ENCODE data around the gene NXPH4. TPM values are rescaled to one million over a fixed set of nuclear protein-coding genes. Genes with fewer than 3 reads are reported as not detected.
A peak's percentile ranks its signal among the peaks of the same experiment; 100 is the strongest.

Gene NXPH4
- 6.6 TPM for total RNA-seq

DNA sequence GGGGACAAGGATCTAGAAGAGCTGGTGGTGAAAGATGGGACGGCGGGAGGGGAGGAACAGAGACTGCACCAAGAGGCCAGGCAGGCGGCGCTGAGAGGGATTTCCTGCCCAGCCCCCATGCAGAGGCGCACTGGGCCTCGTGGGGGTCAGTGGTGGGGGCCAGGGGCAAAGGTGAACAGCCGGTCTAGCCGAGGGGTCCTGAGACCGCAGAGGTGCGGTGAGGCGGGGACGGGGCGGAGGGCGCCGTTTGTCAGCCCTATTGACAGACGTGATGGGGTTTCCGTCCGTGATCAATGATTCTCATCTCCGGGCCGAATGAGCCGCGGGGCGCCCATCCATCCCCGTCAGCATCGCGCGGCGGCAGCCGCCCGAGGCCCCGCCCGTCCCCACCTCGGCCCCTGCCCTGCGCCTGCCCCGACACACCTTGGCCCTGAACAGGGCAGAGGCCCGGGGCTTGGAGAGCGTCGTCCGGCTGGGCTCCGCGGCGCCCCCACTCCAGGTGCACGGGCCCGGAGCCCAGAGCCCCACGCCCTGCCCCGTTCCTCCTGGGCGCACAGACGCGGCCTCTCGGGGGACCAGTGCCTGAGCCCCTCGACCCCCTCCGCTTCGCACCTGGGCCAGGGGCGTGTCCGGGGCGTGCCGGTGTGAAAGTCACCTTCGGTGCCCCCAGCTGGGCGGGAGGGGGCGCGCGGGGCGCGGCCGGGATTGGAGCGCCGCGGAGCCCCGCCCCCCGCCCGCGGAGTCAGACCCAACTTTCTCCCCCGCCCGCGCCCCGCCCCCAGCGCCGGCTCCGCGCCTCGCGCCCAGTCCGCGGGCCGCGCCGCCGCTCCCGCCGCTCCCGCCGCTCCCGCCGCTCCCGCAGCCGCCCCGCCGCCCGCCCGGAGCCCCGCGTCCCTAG lies at the start of gene NXPH4:
Gene NXPH4, plus strand, starts transcription at position 781 of the 898 bp plus-strand sequence. CDS start 176 bp downstream, outside the sequence.
- DNase-seq = no peak

DNA sequence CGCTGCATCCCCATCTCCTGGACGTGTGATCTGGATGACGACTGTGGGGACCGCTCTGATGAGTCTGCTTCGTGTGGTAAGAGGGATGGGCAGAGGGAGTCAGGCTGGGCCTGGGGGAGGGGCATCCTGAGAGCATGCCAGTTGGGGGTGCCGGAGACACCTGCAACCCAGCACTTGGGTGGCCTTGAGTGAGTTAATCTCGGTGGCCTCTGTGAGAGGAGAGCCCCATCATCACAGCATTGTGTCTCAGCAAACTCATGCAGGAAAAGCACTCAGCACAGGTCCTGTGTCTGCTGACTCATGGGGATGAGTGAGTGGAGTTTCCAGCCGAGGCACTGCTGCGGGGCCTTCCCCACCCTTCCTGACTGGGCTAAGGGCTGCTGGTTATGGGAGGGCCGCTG lies 49.6 kb upstream of the NXPH4 start:
- DNase-seq = no peak

DNA sequence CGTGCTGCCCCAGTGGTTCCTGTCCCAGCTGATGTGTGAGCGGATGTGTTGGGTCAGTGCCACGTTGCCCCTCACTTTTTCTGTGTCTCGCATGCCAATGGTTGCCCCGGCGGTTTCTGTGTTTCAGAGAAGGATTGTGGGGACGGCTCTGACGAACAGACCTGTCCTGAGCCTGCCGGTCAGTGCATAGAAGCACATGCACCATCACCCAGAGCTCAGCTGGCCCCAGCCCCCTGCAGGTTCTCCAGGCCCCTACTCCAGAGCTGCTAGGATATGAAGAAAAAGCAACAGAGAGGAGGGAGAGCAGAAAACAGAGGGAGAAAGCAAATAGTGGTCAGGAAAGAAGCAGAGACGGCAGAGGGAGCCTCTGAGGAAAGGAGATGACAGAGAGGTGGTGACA lies 48.5 kb upstream of the NXPH4 start:
- DNase-seq = no peak

DNA sequence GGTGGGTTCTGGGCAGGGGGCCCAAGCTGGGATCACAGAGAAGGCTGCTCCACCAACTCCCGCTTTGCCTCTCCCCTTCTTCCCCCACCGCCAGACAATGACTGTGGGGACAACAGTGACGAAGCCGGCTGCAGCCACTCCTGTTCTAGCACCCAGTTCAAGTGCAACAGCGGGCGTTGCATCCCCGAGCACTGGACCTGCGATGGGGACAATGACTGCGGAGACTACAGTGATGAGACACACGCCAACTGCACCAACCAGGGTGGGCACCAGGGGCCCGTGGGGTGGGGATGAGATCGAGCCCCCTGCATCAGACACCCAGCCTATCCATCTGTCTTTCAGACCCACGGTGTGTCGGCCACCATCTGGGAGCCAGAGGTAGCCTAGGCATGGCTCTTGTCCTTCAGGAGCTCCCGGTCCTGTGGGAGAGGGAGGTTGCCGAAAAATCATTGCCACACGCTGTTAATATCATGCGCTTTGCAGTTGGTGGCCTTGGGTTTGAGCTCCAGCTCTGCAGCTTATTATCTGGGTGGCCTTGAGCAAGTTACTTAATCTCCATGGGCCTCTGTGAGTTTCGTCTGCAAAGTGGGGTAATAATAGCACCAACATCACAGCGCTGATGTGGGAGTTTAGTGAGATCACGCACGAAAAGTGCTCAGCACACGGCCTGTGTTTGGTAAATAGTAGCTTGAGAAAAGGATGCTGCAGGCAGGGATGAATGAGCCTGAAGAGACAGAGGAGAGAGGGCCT lies 47.4 kb upstream of the NXPH4 start:
- no peak for DNase-seq

DNA sequence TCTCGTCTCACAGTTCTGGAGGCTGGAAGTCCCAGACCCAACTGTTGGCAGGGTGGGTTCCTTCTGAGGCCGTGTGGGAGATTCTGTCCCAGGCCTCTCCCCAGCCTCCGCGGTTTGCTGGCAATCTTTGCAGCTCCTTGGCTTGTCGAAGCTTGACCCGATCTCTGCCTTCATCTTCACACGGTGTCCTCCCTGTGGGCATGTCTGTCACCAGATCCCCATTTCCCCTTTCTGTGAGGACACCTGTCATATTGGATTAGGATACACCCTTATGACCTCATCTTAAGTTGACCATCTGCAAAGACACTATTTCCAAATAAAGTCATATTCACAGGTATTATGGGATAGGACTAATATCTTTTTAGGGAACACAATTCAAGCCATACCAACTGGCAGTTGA lies 46.6 kb upstream of the NXPH4 start:
- DNase-seq = no peak

DNA sequence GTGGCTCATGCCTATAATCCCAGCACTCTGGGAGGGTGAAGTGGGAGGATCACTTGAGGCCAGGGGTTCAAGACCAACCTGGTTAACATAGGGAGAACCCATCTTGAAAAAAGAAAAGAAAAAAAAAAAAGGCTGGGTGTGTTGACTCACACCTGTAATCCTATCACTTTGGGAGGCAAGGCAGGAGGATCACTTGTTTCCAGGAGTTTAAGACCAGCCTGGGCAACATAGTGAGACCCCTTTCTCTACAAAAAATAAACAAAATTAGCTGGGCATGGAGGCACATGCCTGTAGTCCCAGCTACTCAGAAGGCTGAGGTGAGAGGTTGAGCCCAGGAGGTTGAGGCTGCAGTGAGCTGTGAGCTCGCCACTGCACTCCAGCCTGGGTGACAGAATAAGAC lies 46.2 kb upstream of the NXPH4 start:
- no peak for DNase-seq

DNA sequence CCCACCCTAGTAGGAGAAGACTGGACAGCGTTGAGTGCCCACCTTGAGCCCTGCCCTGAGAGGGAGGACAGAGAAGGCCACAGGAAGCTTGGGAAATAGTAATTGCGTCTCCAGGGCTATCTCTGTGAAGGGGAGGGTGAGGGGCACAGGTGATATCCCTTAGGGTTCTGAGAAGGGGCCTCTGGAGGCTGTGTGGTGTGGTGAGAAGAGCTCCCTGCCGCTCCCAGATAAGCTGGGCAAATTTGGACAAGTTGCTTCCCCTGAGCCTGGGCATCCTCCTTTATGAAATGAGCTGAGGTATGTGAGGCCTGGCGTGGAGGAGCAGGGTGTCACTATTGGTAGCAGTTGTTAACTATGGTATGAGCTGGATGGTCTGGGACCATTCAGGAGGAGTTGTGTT lies 45.7 kb upstream of the NXPH4 start:
- no peak for DNase-seq

DNA sequence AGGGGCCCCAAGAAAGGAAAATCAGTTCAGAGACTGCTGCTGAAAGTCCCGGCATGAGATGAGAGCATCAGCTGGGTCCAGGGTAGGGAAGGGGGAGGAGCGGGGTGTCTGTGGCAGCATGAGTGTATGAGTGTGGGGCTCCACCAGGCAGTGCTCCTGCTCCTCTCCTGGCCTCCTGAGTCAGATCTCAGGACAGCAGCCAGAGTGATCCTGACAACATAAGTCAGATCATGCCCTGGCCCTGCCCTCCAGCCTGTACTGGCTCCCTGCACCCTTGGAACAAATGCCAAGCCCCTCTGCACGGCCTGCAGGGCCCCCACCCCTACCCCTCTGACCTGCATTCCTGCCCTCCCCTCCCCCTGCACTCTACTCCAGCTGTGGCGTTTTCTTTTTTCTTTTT lies 44.9 kb upstream of the NXPH4 start:
- DNase-seq = no peak

DNA sequence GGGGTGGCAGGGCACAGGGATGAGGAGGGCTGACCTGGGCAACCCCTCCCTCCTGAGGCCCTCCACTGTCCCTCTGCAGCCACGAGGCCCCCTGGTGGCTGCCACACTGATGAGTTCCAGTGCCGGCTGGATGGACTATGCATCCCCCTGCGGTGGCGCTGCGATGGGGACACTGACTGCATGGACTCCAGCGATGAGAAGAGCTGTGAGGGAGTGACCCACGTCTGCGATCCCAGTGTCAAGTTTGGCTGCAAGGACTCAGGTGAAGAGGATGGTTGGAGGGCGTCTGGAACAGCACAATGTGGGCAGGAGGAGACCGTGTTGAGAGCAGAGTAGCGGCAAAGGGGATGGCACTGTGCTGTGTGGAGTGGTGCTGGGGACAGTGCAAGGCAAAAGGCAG lies 43.5 kb upstream of the NXPH4 start:
- DNase-seq = no peak

DNA sequence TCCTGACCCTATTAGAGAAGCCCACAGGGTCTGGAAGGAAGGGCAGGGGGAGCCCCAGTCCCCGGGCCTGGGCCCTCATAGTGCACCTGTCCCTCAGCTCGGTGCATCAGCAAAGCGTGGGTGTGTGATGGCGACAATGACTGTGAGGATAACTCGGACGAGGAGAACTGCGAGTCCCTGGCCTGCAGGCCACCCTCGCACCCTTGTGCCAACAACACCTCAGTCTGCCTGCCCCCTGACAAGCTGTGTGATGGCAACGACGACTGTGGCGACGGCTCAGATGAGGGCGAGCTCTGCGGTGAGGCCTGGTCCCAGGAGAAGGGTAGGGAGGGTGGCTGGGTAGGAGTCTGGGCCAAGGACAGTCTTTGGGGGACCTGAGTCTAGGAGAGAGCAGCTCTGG lies 42.9 kb upstream of the NXPH4 start:
- DNase-seq = no peak

DNA sequence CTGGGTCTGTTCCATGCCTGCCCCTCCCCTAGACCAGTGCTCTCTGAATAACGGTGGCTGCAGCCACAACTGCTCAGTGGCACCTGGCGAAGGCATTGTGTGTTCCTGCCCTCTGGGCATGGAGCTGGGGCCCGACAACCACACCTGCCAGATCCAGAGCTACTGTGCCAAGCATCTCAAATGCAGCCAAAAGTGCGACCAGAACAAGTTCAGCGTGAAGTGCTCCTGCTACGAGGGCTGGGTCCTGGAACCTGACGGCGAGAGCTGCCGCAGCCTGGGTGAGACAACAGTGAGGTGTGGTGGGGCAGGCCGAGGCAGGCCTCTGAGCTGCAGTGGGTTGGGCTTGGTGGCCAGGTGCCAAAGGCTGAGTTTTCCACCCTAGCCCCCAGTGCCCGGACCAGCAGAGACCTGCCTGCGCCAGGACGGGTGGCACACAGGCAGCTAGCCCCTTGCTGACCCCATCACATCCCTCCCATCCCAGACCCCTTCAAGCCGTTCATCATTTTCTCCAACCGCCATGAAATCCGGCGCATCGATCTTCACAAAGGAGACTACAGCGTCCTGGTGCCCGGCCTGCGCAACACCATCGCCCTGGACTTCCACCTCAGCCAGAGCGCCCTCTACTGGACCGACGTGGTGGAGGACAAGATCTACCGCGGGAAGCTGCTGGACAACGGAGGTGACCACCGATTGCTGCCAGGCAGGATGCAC lies 41.0 kb upstream of the NXPH4 start:
- DNase-seq = no peak

DNA sequence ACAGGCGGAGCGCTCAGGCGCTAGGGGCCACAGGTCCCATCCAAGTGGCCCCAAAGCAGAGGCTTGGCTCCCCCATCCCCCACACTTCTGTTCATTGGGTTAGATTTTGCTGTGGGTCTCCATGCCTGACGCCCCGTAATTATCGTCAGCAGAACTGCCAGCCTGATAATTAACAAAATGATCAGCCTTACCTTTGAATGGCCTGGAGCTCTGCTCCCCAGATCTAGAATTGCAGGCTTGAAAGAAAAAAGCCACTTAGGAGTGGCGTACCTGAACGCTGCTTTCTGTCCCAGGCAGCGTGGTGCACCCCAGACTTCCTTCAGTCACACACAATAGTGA lies 40.5 kb upstream of the NXPH4 start:
- no peak for DNase-seq

DNA sequence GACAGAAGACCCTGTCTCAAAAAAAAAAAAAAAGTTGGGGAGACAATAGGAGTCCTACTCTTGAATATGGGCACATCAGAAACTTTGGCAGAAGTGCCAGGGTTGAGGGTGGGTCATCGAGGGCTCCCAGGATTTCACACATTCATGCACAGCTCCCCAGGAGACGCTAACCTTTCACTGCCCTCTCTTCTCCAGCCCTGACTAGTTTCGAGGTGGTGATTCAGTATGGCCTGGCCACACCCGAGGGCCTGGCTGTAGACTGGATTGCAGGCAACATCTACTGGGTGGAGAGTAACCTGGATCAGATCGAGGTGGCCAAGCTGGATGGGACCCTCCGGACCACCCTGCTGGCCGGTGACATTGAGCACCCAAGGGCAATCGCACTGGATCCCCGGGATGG lies 39.7 kb upstream of the NXPH4 start:
- no peak for DNase-seq

DNA sequence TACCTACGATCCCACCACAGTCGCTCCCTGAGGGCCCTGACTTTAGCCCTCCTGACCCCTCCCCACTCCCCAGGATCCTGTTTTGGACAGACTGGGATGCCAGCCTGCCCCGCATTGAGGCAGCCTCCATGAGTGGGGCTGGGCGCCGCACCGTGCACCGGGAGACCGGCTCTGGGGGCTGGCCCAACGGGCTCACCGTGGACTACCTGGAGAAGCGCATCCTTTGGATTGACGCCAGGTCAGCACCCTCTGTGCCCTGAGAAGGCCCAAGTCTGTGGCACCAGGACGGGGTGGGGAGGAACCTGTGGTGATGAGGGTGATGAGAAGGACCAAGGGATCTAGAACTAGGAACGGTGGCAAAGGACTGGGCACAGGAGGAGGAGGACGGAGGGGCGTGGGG lies 39.2 kb upstream of the NXPH4 start:
- no peak for DNase-seq

DNA sequence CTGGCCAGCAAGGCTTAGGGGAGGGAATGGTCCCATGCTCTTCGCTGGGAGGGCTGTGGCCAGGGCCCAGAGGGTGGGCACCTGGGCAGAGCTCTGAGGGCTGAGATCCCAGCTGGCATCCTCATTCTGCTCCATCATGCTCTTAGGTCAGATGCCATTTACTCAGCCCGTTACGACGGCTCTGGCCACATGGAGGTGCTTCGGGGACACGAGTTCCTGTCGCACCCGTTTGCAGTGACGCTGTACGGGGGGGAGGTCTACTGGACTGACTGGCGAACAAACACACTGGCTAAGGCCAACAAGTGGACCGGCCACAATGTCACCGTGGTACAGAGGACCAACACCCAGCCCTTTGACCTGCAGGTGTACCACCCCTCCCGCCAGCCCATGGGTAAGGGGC lies 38.4 kb upstream of the NXPH4 start:
- DNase-seq = no peak

DNA sequence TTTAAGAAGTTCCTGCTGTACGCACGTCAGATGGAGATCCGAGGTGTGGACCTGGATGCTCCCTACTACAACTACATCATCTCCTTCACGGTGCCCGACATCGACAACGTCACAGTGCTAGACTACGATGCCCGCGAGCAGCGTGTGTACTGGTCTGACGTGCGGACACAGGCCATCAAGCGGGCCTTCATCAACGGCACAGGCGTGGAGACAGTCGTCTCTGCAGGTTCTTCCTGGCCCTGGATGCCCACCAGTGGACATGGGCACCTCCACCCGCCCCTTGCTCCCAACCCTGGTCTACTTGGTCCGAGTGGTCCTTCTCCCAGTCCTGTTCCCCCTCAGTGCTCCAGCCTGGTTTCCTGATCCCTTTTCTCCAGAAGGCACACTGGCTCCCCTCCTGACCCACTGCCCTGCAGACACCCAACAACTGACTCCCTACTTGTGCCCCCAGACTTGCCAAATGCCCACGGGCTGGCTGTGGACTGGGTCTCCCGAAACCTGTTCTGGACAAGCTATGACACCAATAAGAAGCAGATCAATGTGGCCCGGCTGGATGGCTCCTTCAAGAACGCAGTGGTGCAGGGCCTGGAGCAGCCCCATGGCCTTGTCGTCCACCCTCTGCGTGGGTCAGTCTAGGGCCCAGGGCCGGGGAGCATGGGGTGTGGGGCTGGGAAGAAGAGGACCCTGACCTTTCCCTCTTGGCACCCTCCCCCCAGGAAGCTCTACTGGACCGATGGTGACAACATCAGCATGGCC lies 37.1 kb upstream of the NXPH4 start:
- no peak for DNase-seq

DNA sequence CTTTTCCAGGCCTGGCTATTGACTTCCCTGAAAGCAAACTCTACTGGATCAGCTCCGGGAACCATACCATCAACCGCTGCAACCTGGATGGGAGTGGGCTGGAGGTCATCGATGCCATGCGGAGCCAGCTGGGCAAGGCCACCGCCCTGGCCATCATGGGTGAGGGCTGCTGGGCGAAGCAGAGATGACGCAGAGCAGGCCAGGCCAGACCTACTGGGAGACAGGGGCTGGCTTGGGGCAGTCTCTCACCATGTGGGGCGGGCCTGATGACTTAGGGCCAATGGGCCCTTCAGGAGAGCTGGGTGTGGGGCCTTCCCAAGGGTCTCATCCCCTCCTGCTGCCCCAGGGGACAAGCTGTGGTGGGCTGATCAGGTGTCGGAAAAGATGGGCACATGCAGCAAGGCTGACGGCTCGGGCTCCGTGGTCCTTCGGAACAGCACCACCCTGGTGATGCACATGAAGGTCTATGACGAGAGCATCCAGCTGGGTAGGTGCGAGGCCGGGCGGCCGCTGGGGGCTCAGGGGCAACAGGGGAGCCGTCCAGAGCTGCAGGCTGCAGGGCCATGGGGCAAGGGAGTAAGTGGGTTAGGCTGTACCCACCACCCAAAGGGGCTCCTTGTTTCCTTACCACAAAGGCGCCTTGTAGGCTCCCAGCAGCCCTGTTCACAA lies 36.1 kb upstream of the NXPH4 start:
- DNase-seq = no peak

DNA sequence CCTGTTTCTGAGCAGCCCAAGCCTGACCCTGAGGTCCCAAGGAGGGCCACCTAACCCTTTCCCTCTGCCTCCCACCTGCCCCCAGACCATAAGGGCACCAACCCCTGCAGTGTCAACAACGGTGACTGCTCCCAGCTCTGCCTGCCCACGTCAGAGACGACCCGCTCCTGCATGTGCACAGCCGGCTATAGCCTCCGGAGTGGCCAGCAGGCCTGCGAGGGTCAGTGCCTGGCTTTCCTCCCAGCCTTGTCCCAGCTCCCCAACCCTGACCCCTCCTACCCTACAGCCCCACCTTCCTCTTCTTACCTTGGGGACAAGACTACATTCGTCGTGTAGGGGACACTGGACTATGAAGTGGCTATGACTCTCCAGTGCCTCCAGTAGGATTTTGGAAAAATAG lies 35.5 kb upstream of the NXPH4 start:
- no peak for DNase-seq

DNA sequence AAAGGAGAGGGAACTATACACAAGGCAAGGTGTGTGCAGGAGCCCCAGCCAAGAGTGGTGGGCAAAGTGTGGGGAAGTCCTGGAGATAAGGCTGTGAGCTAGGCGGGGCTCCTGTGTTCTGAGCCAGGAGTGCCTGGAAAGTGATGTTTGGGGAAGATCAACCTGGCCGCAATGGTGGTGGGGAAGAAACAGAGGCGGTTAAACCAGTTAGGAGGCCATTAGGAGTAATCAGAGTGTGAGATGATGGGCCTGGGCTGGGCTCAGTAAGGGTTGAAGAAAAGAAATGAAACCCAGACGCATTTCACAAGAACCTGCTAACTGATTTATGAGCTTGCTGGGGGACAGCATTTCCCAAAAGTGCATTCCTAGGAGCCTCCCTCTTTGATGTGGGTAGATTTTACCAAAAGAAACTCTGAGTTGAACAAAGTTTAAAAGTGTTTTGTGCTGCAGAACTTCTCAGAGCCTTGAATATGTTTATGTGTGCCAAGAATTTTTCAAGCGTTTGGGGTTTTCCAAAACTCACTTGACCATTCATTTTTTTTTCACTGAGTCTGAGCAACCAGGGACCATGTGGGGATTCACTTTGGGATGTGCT lies 34.9 kb upstream of the NXPH4 start:
- DNase-seq = no peak

DNA sequence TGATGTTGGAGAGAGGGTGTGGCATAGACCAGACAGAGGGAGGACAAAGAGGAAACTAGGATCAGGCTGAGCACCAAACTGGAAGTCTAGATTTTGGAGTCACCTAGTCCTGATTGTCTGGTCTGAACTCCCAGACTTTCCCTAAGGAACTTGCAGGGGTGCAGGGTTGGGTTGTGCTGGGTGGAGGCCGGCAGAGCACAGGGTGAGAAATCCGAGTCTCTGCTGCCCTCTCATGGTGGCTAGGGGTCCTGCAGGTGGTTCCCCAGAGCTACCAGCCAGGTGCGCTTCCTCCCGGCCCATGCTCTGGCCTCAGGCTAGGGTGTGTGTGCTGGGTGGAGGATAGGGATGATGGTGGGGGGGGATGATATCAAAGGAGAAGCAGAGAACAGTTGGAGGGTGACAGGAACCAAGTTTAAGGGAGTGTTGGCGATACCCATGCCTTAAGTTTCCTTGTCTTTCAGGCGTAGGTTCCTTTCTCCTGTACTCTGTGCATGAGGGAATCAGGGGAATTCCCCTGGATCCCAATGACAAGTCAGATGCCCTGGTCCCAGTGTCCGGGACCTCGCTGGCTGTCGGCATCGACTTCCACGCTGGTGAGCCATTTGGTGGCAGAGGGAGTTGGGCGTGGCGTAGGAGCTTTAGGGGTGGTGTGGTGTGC lies 33.5 kb upstream of the NXPH4 start:
- peak; percentile 56 for DNase-seq

All from skin of body (tissue), 2 donors.